A549 (cell line): Measurements from ENCODE around the gene ALDH1L1. TPM values are rescaled to one million over a fixed set of nuclear protein-coding genes. Genes with fewer than 3 reads are reported as not detected.
A peak's percentile ranks its signal among the peaks of the same experiment; 100 is the strongest.

Experiments used
- ATAC-seq, 2 experiments: fragments of 200-7000 bp in 1 of 2; fragments of >200 bp in 1 of 2; cut with Nextera tagmentation in 1 of 2; cut with Tn5 transposase in 1 of 2; 3 replicates each; pipeline versions ENCODE4 v1.8.0 to v1.9.1; 2018 to 2020; ENCODE audit warnings: mild to moderate bottlenecking in 1 of 2, moderate library complexity in 1 of 2
- CTCF ChIA-PET: fragments of 300-600 bp; sonication (Branson Sonifier 250); formaldehyde crosslinking; extraction: SDS; loops from one replicate; lab custom pipeline; 2021; ENCODE audit warnings: antibody characterized with exemption, inconsistent platforms; lab: Yijun Ruan, JAX
- POLR2A ChIA-PET: fragments of 350-600 bp; formaldehyde crosslinking; extraction: SDS; loops from one replicate; lab custom pipeline; 2021; ENCODE audit warnings: antibody characterized with exemption, inconsistent platforms; lab: Yijun Ruan, JAX
- DNase-seq, 2 experiments: peaks; one replicate each; pipeline versions ENCODE4 v3.0.0 to v3.0.0-alpha.2; 2011 to 2016; ENCODE audit warnings: low read depth in 1 of 2, low spot score in 1 of 2
- FAIRE-seq: peaks from 2 replicates; lab custom pipeline; 2011; peaks lifted over from hg19 to GRCh38; lab: Jason Lieb, UNC
- H3K27ac ChIP-seq, 2 experiments: fragments of >200 bp; sonication (Bioruptor Twin); formaldehyde crosslinking; 3 replicates each; pipeline ENCODE4 v1.5.1; 2016 to 2017
- H3K4me1 ChIP-seq: fragments of >200 bp; sonication (Bioruptor Twin); formaldehyde crosslinking; 3 replicates; pipeline ENCODE4 v1.6.1; 2016
- H3K4me2 ChIP-seq: fragments of >200 bp; sonication (Bioruptor Twin); formaldehyde crosslinking; 3 replicates; pipeline ENCODE4 v1.6.1; 2016
- H3K4me3 ChIP-seq: fragments of >200 bp; sonication (Bioruptor Twin); formaldehyde crosslinking; 3 replicates; pipeline ENCODE4 v1.5.1; 2016
- H3K9me3 ChIP-seq: fragments of >200 bp; sonication (Bioruptor Twin); formaldehyde crosslinking; 3 replicates; pipeline ENCODE4 v1.6.1; 2016
- BHLHE40 ChIP-seq: IDR thresholded peaks from 2 replicates; pipeline ENCODE4 v1.6.1; 2012; ENCODE audit warnings: low read depth, low read length, inconsistent platforms
- CBX2 ChIP-seq: fragments of 200-600 bp; sonication (generic); IDR thresholded peaks from 2 replicates; pipeline ENCODE4 v1.6.1; 2016; ENCODE audit warnings: low read depth, mild to moderate bottlenecking, borderline replicate concordance
- CHD2 ChIP-seq: fragments of 150-350 bp; IDR thresholded peaks from 2 replicates; pipeline ENCODE4 v1.6.1; 2014; ENCODE audit warnings: low read length; ENCODE audit not compliant: partially characterized antibody
- EHF ChIP-seq: fragments of 250-450 bp; sonication (Bioruptor Pico); IDR thresholded peaks from 2 replicates; pipeline ENCODE4 v1.5.0; 2020; ENCODE audit warnings: mild to moderate bottlenecking
- EHMT2 ChIP-seq: fragments of 200-600 bp; sonication (generic); IDR thresholded peaks from 2 replicates; pipeline ENCODE4 v1.6.1; 2016; ENCODE audit warnings: antibody characterized with exemption, low read depth, mild to moderate bottlenecking, moderate library complexity
- ESRRA ChIP-seq: fragments of 150-350 bp; IDR thresholded peaks from 2 replicates; pipeline ENCODE4 v1.6.1; 2014; ENCODE audit warnings: mild to moderate bottlenecking, low read length, borderline replicate concordance
- HOXB13 ChIP-seq: fragments of 250-450 bp; sonication (Bioruptor Pico); IDR thresholded peaks from 2 replicates; pipeline ENCODE4 v1.5.0; 2020; ENCODE audit warnings: low read depth, mild to moderate bottlenecking, moderate library complexity
- KDM1A ChIP-seq: fragments of 200-600 bp; sonication (generic); IDR thresholded peaks from 2 replicates; pipeline ENCODE4 v1.6.1; 2016; ENCODE audit warnings: low read depth, mild to moderate bottlenecking
- KDM5A ChIP-seq: fragments of 200-600 bp; sonication (generic); IDR thresholded peaks from 2 replicates; pipeline ENCODE4 v1.6.1; 2016; ENCODE audit warnings: antibody characterized with exemption, mild to moderate bottlenecking
- MAFK ChIP-seq: fragments of 450-650 bp; IDR thresholded peaks from 2 replicates; pipeline ENCODE4 v1.6.1; 2014; ENCODE audit not compliant: partially characterized antibody
- NFE2L2 ChIP-seq: fragments of 150-350 bp; conservative IDR thresholded peaks from 2 replicates; pipeline ENCODE4 v1.6.1; 2014; ENCODE audit warnings: low read length
- PHF8 ChIP-seq: fragments of 200-600 bp; sonication (generic); IDR thresholded peaks from 2 replicates; pipeline ENCODE4 v1.6.1; 2016; ENCODE audit warnings: low read depth, mild to moderate bottlenecking, antibody characterized with exemption, moderate library complexity, borderline replicate concordance
- POLR2A ChIP-seq: IDR thresholded peaks from 2 replicates; pipeline ENCODE4 v1.6.1; 2012; ENCODE audit warnings: mild to moderate bottlenecking, low read length
- RFX5 ChIP-seq: fragments of 450-650 bp; IDR thresholded peaks from 2 replicates; pipeline ENCODE4 v1.7.1; 2014; ENCODE audit warnings: antibody characterized with exemption, mild to moderate bottlenecking, moderate library complexity
- RNF2 ChIP-seq: fragments of 200-600 bp; sonication (generic); IDR thresholded peaks from 2 replicates; pipeline ENCODE4 v1.6.1; 2016; ENCODE audit warnings: low read depth, mild to moderate bottlenecking, antibody characterized with exemption, moderate library complexity, borderline replicate concordance
- SMC3 ChIP-seq: fragments of >200 bp; sonication (Bioruptor Twin); formaldehyde crosslinking; IDR thresholded peaks from 3 replicates; pipeline ENCODE4 v1.6.1; 2018; ENCODE audit warnings: inconsistent platforms
- SREBF2 ChIP-seq: fragments of 450-650 bp; IDR thresholded peaks from 2 replicates; pipeline ENCODE4 v1.6.1; 2014; ENCODE audit warnings: mild to moderate bottlenecking, moderate library complexity
- TP53 ChIP-seq: fragments of 250-450 bp; sonication (Bioruptor Pico); IDR thresholded peaks from 2 replicates; pipeline ENCODE4 v1.5.0; 2021; ENCODE audit warnings: mild to moderate bottlenecking, moderate library complexity
- WGBS: methylation state at CpG from one replicate; pipeline ENCODE4 v1.1.6; 2017; ENCODE audit errors: missing lambda C conversion rate; 5-methylcytosine and 5-hydroxymethylcytosine counted together
- polyA plus RNA-seq, 4 experiments: library from polyadenylated mRNA; depleted of rRNA in 3 of 4; stranded (reverse); fragments of >200 nt; fragmentation: RNase III in 1 of 4; extraction: RNeasy Plus Mini Kit Qiagen cat#74134 plus additional on column Dnase treatment in 1 of 4; gene quantifications; 2 replicates in 3 of 4; 3 replicates in 1 of 4; pipeline ENCODE4 v1.2.3, GENCODE V29; 2011 to 2017
- TF ChIP-seq, protein P1 (sequence below): fragments of 150-350 bp; IDR thresholded peaks from 2 replicates; pipeline ENCODE4 v1.6.1; 2014; ENCODE audit warnings: low read depth, mild to moderate bottlenecking, low read length

The ALDH1L1 gene
- polyA plus RNA-seq, 2 of the 4 experiments (the other 2 are of a cell fraction): 0.14 to 0.18 TPM

DNA sequence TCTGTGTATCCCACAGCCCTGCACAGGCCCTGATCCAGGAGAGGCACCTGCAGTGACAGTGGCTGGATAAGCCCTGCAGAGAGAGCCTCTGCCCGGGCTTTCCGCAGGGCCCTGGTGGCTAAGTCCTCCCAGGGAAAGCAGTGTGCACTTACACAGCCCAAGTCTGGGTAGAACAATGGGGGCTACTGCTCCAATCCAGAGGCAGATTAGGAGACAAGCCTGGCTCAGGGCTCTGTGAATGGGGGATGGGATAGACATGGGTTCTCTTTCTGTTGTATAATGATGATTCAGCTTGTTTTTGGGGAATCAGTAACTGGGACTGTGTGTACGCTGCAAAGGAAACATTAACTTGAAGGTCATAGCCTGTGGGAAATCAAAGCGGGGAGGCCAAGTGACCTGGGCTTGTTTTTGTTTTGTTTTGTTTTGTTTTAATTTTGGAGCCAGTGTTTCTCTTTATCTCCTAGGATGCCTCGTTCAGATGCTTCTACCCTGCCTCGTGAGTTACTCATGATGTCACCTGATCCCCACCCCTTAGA is 4.1 kb upstream of the ALDH1L1 start:
- WGBS: 39% methylated on average over 4 of the region's 6 CpGs
- Histone ChIP-seq H3K9me3 (no peaks in the 10 kb centered on the region), H3K4me2 (no peak overlapping the region), H3K4me3 (no peak overlapping the region), H3K4me1 (peaks cover 9% of the 10 kb centered on the region; the same call in 1 of the 3 replicates), H3K27ac (0 out of 6 replicates have a peak overlapping the region, but pooled peaks of 1 of the 2 experiments have one; percentile 39)
- TF ChIP-seq MAFK: peak; percentile 83
- TF ChIP-seq RFX5: no peak
- ChIA-PET POLR2A (no interaction called here), CTCF (interaction anchor here (1.0 kb wide), 1 partner anchor 17 kb away, joined by 5 read pairs; no protein-coding TSS in a partner anchor)
- FAIRE-seq (no peak), ATAC-seq (no peak), DNase-seq (peak in 1 of 2 experiments; percentile 17)

DNA sequence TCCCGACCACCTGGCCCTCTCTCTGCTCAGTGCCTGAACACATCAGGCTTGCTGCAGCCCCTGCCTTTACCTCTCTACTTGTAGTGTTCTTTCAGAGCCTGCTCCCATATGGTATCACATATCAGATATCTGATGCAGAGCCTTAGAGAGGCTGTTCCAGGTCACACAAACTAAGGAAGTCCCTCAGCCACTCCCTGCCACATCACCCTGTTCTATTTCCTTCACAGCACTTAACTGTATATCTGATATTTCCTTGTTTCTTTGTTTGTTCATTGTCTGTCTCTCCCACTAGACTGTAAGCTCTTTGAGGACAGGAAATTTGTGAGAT is 976 bp upstream of the ALDH1L1 start:
- DNase-seq (no peak), ATAC-seq (no peak), FAIRE-seq (no peak)
- H3K9me3 ChIP-seq: no peaks in the 10 kb centered on the region
- peaks cover 9% of the 10 kb centered on the region; the same call in 1 of the 3 replicates for H3K4me1 ChIP-seq
- no peak overlapping the region for H3K27ac ChIP-seq
- ChIA-PET CTCF (interaction anchor here (0.7 kb wide), 1 partner anchor 9 kb away, joined by 4 read pairs; no protein-coding TSS in a partner anchor), POLR2A (no interaction called here)
- WGBS: 91% methylated on average over 1 of the region's 1 CpG
- H3K4me2 ChIP-seq: no peak overlapping the region
- TF ChIP-seq EHF (CRISPR knock-in tag) (no peak), SREBF2 (no peak), ESRRA (no peak), EHMT2 (no peak), TP53 (CRISPR knock-in tag) (no peak), KDM1A (no peak), POLR2A (no peak), CBX2 (no peak)
- no peak overlapping the region for H3K4me3 ChIP-seq

DNA sequence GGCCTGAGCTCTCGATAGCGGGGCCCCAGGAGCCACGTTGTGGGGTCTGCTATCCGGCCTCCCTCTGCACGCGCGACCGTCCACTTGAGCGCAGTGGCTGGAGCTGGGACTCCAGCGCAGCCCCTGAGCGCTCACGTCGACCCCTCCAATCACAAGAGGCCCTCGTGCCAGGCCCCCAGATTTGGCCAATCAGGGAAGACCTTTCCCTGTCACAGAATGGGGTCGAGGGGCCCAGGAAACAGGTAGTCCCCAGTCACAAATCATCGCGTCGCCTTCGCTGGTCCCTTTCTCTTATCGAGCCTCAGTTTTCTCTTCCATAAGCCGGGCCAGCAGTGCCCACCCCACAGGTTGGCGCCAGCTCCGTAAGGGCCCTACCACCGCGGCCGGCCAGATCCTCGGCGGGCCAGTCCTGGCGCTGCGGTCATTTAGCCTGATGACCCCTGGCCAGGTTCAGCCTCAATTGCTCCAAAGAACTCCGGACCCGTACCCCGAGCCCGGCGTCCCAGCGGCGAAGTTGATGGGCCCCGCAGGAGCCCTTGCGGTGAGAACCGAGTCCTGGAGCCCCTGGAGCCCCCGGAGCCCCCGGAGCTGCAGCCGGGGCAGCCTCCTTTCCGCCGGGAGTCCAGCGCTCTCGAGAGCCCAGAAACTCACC is 435 bp downstream of the ALDH1L1 start:
- Histone ChIP-seq H3K4me2 (peak overlapping the region; percentile 99), H3K4me1 (peaks cover 9% of the 10 kb centered on the region; the same call in 1 of the 3 replicates), H3K27ac (peak overlapping the region in 1 of 2 experiments; percentile 66; a peak in 3 of 6 replicates), H3K4me3 (peak overlapping the region; percentile 48), H3K9me3 (no peaks in the 10 kb centered on the region)
- ATAC-seq: peak; percentile 47 to 72; a peak in 5 of 6 replicates
- no peak for FAIRE-seq
- POLR2A ChIA-PET: no interaction called here
- DNase-seq: no peak
- CTCF ChIA-PET: interaction anchor here (1.0 kb wide), 1 partner anchor 9 kb away, joined by 3 read pairs; no protein-coding TSS in a partner anchor
- 14% methylated on average over 11 of the region's 47 CpGs for WGBS
- no peak for TF ChIP-seq HOXB13
- no peak for TF ChIP-seq POLR2A
- TF ChIP-seq KDM5A: no peak
- no peak for TF ChIP-seq CHD2
- TF ChIP-seq BHLHE40: no peak
- no peak for TF ChIP-seq CBX2
- no peak for TF ChIP-seq SMC3
- no peak for TF ChIP-seq RNF2

- ChIA-PET POLR2A (no interaction called here), CTCF (no interaction called here)
- no peak for FAIRE-seq
- no peak overlapping the region for H3K27ac ChIP-seq
- TF ChIP-seq PHF8 (no peak), RNF2 (no peak), NFE2L2 (no peak)
- TF ChIP-seq, protein P1, sequence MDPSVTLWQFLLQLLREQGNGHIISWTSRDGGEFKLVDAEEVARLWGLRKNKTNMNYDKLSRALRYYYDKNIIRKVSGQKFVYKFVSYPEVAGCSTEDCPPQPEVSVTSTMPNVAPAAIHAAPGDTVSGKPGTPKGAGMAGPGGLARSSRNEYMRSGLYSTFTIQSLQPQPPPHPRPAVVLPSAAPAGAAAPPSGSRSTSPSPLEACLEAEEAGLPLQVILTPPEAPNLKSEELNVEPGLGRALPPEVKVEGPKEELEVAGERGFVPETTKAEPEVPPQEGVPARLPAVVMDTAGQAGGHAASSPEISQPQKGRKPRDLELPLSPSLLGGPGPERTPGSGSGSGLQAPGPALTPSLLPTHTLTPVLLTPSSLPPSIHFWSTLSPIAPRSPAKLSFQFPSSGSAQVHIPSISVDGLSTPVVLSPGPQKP: no peak
- TF ChIP-seq, all 56 proteins: peak for 0
- WGBS: 84% methylated on average over 8 of the region's 8 CpGs
- Histone ChIP-seq H3K9me3 (no peaks in the 10 kb centered on the region), H3K4me1 (no peaks in the 10 kb centered on the region), H3K4me3 (no peak overlapping the region), H3K4me2 (no peak overlapping the region)
- DNase-seq (no peak), ATAC-seq (no peak)
These were observed 10.2 kb downstream of the ALDH1L1 start for GRCh38 chr3:126170073-126170777.
